PC-9 (cell line): Measurements from ENCODE around the gene FBXL13. TPM values are rescaled to one million over a fixed set of nuclear protein-coding genes. Genes with fewer than 3 reads are reported as not detected.

Source experiments
- BruUV-seq: library from RNA; stranded (reverse); fragments of 400-500 nt; replicated peaks from 2 replicates; lab custom pipeline; 2021; lab: Mats Ljungman, UMichigan
- CTCF ChIA-PET: fragments of 300-600 bp; sonication (Branson Sonifier 250); formaldehyde crosslinking; loops from one replicate; lab custom pipeline; 2022; ENCODE audit warnings: antibody characterized with exemption; lab: Charles Lee
- POLR2A ChIA-PET: fragments of 300-600 bp; sonication (Branson Sonifier 250); formaldehyde crosslinking; loops from one replicate; lab custom pipeline; 2022; ENCODE audit warnings: antibody characterized with exemption; ENCODE audit not compliant: unreplicated experiment; lab: Charles Lee
- DNase-seq, 2 experiments: peaks; one replicate each; pipeline versions ENCODE4 v3.0.0 to v3.0.0-alpha.2; 2015 to 2022; ENCODE audit warnings: mixed read lengths in 1 of 2
- H2AFZ ChIP-seq: fragments of 200-600 bp; sonication (generic); 2 replicates; pipeline ENCODE4 v1.8.1; 2017; ENCODE audit warnings: antibody characterized with exemption
- H3F3A ChIP-seq: fragments of 200-600 bp; sonication (generic); 2 replicates; pipeline ENCODE4 v1.8.1; 2017; ENCODE audit warnings: antibody characterized with exemption, mild to moderate bottlenecking, low read depth; ENCODE audit not compliant: insufficient read depth
- H3K27ac ChIP-seq: fragments of 200-600 bp; sonication (generic); 2 replicates; pipeline ENCODE4 v1.6.1; 2016; ENCODE audit warnings: mixed run types
- H3K27me3 ChIP-seq: fragments of 200-600 bp; sonication (generic); 2 replicates; pipeline ENCODE4 v1.6.1; 2016; ENCODE audit warnings: low read depth, mixed run types; ENCODE audit not compliant: insufficient read depth
- H3K36me3 ChIP-seq: fragments of 200-600 bp; sonication (generic); 2 replicates; pipeline ENCODE4 v1.6.1; 2016; ENCODE audit warnings: low read depth, mixed run types
- H3K4me1 ChIP-seq: fragments of 200-600 bp; sonication (generic); replicated peaks from 2 replicates; pipeline ENCODE4 v1.6.1; 2016; ENCODE audit warnings: mixed run types; ENCODE audit not compliant: insufficient read depth
- H3K4me2 ChIP-seq: fragments of 200-600 bp; sonication (generic); 2 replicates; pipeline ENCODE4 v1.6.1; 2017; ENCODE audit warnings: mixed run types
- H3K4me3 ChIP-seq: fragments of 200-600 bp; sonication (generic); 2 replicates; pipeline ENCODE4 v1.6.1; 2016; ENCODE audit warnings: mixed run types
- H3K79me2 ChIP-seq: fragments of 200-600 bp; sonication (generic); 2 replicates; pipeline ENCODE4 v1.6.1; 2017; ENCODE audit warnings: low read depth, mixed run types
- H3K9me2 ChIP-seq: fragments of 200-600 bp; sonication (generic); 2 replicates; pipeline ENCODE4 v1.8.1; 2017; ENCODE audit warnings: mild to moderate bottlenecking; ENCODE audit not compliant: insufficient read depth
- H3K9me3 ChIP-seq: fragments of 200-600 bp; sonication (generic); 2 replicates; pipeline ENCODE4 v1.8.1; 2016; ENCODE audit warnings: low read depth; ENCODE audit not compliant: insufficient read depth
- H4K20me1 ChIP-seq: fragments of 200-600 bp; sonication (generic); 2 replicates; pipeline ENCODE4 v1.8.1; 2017; ENCODE audit not compliant: insufficient read depth
- EZH2 ChIP-seq: fragments of 200-600 bp; sonication (generic); IDR thresholded peaks from 2 replicates; pipeline ENCODE4 v1.8.0; 2017; ENCODE audit warnings: antibody characterized with exemption, low read depth
- intact Hi-C: fragments of 100-400 bp; cut with micrococcal nuclease; formaldehyde crosslinking; loops from one replicate; pipeline ENCODE4 v1.10.0; 2022; ENCODE audit not compliant: unreplicated experiment
- total RNA-seq: library from RNA; stranded (reverse); gene quantifications from 2 replicates; pipeline ENCODE4 v1.2.3, GENCODE V29; 2021
- TF ChIP-seq, protein P1 (sequence below): fragments of 200-600 bp; sonication (generic); conservative IDR thresholded peaks from 2 replicates; pipeline ENCODE4 v1.6.1; 2017; ENCODE audit warnings: mixed run types, antibody characterized with exemption, mild to moderate bottlenecking, moderate library complexity

Gene FBXL13
- total RNA-seq, 1 experiment from 2014 or later = 19.4 TPM

DNA sequence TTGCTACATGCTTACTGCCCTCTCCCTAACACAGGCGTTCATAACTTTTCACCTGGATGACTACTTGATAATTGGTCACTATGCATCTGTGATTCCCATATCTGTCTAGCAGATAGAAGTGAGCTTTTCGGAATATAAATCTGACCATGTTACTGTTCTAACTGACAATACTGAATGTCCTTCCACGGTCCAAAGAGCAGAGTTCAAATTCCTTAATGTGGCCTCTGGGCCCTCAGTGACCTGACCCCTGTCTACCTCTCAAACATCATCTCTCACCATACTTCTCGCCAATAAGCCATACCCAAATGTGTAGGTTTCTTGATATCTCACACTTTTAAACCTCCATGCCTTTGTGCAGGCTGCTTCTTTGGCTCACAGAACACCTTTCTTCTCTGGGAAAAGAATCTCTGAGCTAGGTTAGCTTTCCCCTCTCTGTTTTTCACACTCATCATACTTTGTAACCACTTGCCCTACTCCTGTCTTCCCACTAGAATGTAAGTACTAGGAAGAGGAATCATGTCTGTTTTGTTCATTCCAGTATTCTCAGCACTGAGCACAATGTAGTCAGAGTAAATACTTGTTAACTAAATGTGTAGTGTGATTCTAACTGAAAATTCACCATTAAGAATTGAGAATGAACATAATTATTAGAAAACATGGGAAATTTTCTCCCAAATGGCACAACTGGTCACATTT is 201.0 kb downstream of the FBXL13 start:
- intact Hi-C loops = loop anchor here (2.0 kb wide), 1 partner anchor 117 kb away; no protein-coding TSS in a partner anchor
- Histone ChIP-seq H3K4me3 (no peak overlapping the region), H3K36me3 (no peaks in the 10 kb centered on the region), H2AFZ (no peak overlapping the region), H3K4me2 (peak overlapping the region; percentile 52), H3K79me2 (no peaks in the 10 kb centered on the region), H3K27ac (peak overlapping the region; percentile 90), H3K9me2 (no peaks in the 10 kb centered on the region), H3K4me1 (peaks cover 43% of the 10 kb centered on the region), H3F3A (peaks cover 21% of the 10 kb centered on the region), H3K9me3 (peaks cover 3% of the 10 kb centered on the region; the same call in 1 of the 2 replicates), H4K20me1 (no peaks in the 10 kb centered on the region), H3K27me3 (no peaks in the 10 kb centered on the region)
- no peak for DNase-seq
- no peak for TF ChIP-seq EZH2
- TF ChIP-seq, protein P1, sequence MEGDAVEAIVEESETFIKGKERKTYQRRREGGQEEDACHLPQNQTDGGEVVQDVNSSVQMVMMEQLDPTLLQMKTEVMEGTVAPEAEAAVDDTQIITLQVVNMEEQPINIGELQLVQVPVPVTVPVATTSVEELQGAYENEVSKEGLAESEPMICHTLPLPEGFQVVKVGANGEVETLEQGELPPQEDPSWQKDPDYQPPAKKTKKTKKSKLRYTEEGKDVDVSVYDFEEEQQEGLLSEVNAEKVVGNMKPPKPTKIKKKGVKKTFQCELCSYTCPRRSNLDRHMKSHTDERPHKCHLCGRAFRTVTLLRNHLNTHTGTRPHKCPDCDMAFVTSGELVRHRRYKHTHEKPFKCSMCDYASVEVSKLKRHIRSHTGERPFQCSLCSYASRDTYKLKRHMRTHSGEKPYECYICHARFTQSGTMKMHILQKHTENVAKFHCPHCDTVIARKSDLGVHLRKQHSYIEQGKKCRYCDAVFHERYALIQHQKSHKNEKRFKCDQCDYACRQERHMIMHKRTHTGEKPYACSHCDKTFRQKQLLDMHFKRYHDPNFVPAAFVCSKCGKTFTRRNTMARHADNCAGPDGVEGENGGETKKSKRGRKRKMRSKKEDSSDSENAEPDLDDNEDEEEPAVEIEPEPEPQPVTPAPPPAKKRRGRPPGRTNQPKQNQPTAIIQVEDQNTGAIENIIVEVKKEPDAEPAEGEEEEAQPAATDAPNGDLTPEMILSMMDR = no peak
- CTCF ChIA-PET = no interaction called here
- POLR2A ChIA-PET = interaction anchor here (0.6 kb wide), 1 partner anchor 201 kb away, joined by 3 read pairs; the partner anchor contains the start of genes ARMC10 and FBXL13
- BruUV-seq = no TSS peak

DNA sequence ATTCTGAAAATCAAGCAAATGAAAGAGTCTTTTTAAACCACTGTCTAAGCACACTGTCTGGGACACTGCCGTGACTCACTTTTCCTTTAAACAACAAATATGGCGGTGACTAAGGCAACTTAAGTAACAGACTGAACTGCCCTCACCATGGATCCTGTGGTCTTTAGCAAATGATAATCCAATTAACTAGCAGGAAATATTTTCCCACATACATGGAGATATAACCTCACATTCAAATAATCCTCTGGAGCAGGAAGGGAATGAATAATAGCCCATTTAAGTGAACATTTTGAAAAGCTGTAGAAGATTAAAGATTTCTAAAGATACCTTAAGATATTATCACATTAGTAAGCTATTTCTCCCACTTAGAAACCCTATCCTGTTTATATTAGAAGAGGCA is 202.1 kb downstream of the FBXL13 start:
- Histone ChIP-seq H3K4me3 (no peak overlapping the region), H3F3A (peaks cover 21% of the 10 kb centered on the region), H3K4me1 (peaks cover 43% of the 10 kb centered on the region), H2AFZ (no peak overlapping the region), H3K9me2 (no peaks in the 10 kb centered on the region), H4K20me1 (no peaks in the 10 kb centered on the region), H3K79me2 (no peaks in the 10 kb centered on the region), H3K36me3 (no peaks in the 10 kb centered on the region), H3K27ac (no peak overlapping the region), H3K27me3 (no peaks in the 10 kb centered on the region), H3K9me3 (peaks cover 3% of the 10 kb centered on the region; the same call in 1 of the 2 replicates), H3K4me2 (no peak overlapping the region)
- no TSS peak for BruUV-seq
- intact Hi-C loops = no loop called here
- no peak for DNase-seq
- POLR2A ChIA-PET = no interaction called here
- CTCF ChIA-PET = interaction anchor here (0.5 kb wide), 1 partner anchor 190 kb away, joined by 5 read pairs; no protein-coding TSS in a partner anchor
- TF ChIP-seq, protein P1 = no peak
- no peak for TF ChIP-seq EZH2

DNA sequence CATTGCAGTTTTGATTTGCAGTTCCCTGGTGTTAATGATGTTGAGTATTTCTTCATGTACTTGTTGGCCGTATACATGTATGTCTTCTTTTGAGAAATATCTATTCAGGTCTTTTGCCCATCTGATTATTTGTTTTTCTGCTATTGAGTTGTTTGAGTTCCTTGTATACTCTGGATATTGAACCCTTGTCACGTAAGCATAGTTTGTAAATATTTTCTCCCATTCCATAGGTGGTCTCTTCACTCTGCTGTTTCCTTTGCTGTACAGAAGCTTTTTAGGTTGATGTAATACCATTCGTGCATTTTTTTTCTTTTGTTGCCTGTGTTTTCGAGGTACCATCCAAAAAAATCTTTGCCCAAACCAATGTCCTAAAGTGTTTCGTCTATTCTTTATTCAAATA is 205.4 kb downstream of the FBXL13 start:
- no peaks in the 10 kb centered on the region for H3K36me3 ChIP-seq
- no TSS peak for BruUV-seq
- H3K9me2 ChIP-seq = no peaks in the 10 kb centered on the region
- H3K27me3 ChIP-seq = no peaks in the 10 kb centered on the region
- intact Hi-C loops = no loop called here
- peaks cover 14% of the 10 kb centered on the region for H3F3A ChIP-seq
- no peaks in the 10 kb centered on the region for H3K79me2 ChIP-seq
- CTCF ChIA-PET = no interaction called here
- no peaks in the 10 kb centered on the region for H4K20me1 ChIP-seq
- POLR2A ChIA-PET = interaction anchor here (0.7 kb wide), 1 partner anchor 161 kb away, joined by 3 read pairs; no protein-coding TSS in a partner anchor
- H3K27ac ChIP-seq = no peak overlapping the region
- H2AFZ ChIP-seq = no peak overlapping the region
- TF ChIP-seq, protein P1 = no peak
- TF ChIP-seq EZH2 = no peak
- H3K4me2 ChIP-seq = no peak overlapping the region
- peaks cover 27% of the 10 kb centered on the region for H3K4me1 ChIP-seq
- no peak for DNase-seq
- no peaks in the 10 kb centered on the region for H3K9me3 ChIP-seq
- H3K4me3 ChIP-seq = no peak overlapping the region
